ENCODE data around the gene NME4.
"Not testable (repeated sequence)": the region's sequence is repeated elsewhere in the genome, so short reads cannot be mapped to it uniquely, and the experiment has no call there.

Gene NME4

DNA sequence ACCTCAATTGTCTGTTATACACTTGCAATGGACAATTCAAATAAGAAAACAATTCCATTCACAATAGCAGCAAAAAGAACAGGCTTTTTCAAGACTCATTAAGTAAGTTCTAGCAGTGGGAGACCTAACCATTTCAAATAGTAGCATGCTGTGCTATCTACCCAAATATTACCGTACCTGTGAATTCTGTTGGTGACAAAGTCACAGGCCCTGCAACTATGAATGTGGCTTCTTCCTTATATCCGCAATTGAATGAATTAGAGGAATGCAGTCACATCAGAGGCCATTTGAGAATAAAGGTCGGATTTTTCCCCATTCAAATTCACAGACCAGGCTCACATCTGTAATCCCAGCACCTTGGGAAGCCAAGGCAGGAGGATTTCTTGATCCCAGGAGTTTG lies 800 bp upstream of the NME4 start:
- DNase-seq (ENCODE audit: low read depth in 1 of 2, low spot score in 1 of 2), result no peak

DNA sequence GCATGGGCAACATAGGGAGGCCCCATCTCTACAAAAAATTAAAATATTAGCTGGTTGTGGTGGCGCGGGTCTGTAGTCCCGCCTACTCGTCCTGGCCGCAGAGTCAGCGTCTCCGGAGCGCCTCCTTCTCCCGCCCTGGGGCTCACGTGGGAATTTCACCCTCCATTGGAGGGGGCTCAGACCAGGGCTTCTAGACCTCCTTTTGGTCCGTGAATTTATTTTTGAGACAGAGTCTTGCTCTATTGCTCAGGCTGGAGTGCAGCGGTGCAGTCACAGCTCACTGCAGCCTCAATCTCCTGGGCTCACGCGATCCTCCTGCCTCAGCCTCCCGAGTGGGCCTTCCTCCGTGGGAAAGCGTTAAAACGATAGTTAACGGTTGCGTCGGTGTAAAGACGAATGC lies 394 bp upstream of the NME4 start:
- no peak for DNase-seq (ENCODE audit: low read depth in 1 of 2, low spot score in 1 of 2)

- no peak for DNase-seq (ENCODE audit: low read depth in 1 of 2, low spot score in 1 of 2)
Measured at GRCh38 chr16:397736-398332, 835 bp downstream of the NME4 start.

DNA sequence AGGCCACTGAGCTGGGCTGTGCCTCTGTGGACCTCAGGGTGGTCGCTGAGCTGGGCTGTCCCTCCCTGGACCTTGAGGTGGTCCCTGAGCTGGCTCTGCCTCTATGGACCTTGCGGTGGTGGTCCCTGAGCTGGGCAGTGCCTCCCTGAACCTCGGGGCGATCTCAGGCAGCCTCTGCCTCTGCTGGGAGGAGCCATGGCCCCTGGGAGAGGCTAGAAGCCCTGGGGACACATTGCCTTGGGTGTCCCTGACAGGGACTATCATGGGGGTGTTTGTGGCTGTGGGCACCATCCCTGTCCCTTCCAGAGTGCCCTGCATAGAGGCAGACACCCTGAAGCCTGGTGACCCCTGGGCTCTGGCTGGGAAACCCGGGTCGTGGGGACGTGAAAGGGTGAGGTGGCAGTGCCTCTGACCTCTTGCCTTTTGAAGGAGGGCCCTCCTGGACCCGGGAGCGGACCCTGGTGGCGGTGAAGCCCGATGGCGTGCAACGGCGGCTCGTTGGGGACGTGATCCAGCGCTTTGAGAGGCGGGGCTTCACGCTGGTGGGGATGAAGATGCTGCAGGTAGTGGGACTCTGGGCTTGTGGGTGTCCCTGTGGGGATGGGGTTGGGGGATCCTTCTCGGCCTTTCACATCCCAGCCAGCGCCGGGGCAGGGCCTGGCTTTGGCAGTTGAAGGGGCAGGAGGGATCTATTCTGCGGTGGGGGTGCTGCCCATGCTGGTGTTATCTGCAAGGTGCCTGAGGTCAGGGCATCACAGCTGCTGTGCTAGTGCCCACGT lies 1.8 kb downstream of the NME4 start:
- no peak for DNase-seq (ENCODE audit: low read depth in 1 of 2, low spot score in 1 of 2)

DNA sequence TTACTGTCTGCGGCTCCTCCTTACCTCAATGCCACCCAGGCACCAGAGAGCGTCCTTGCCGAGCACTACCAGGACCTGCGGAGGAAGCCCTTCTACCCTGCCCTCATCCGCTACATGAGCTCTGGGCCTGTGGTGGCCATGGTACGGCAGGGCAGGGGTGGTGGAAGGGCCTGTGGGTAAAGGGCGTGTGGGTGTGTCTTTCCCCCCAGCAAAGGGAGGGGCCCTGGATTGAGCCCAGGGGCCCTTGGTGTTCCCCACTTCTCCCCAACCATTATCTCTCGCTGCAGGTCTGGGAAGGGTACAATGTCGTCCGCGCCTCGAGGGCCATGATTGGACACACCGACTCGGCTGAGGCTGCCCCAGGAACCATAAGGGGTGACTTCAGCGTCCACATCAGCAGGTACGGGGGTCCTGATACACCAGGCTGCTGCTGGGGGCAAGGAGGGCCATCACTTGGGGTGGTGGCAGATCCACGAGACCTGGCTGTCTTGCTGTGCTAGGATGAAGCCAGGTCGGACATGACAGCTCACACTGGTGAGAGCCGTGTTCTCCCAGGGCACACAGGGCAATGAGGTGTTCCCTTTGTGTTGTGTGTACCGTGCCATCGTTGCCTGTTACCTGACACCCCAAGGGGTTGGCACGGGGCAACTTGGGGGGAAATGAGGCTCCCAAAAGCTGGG lies 2.5 kb downstream of the NME4 start:
- DNase-seq (ENCODE audit: low read depth in 1 of 2, low spot score in 1 of 2), result no peak

DNA sequence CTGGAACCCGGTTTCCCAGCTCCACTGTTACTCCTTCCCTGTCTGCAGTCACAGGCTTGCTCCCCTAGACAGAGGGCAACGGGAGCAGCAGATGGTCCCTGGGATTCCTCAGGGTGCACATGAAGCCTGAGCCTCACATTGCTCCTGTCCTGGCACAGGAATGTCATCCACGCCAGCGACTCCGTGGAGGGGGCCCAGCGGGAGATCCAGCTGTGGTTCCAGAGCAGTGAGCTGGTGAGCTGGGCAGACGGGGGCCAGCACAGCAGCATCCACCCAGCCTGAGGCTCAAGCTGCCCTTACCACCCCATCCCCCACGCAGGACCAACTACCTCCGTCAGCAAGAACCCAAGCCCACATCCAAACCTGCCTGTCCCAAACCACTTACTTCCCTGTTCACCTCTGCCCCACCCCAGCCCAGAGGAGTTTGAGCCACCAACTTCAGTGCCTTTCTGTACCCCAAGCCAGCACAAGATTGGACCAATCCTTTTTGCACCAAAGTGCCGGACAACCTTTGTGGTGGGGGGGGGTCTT lies 3.1 kb downstream of the NME4 start:
- DNase-seq (ENCODE audit: low read depth in 1 of 2, low spot score in 1 of 2), result no peak

GRCh38 chr16:401468-402348 lies 4.7 kb downstream of the NME4 start, which contains the start of gene DECR2:
DECR2 (plus strand) TSS chr16:401885; CDS start chr16:401964, 79 bp downstream.
- DNase-seq (ENCODE audit: low read depth in 1 of 2, low spot score in 1 of 2), result peak; percentile 98 to 99

DNA sequence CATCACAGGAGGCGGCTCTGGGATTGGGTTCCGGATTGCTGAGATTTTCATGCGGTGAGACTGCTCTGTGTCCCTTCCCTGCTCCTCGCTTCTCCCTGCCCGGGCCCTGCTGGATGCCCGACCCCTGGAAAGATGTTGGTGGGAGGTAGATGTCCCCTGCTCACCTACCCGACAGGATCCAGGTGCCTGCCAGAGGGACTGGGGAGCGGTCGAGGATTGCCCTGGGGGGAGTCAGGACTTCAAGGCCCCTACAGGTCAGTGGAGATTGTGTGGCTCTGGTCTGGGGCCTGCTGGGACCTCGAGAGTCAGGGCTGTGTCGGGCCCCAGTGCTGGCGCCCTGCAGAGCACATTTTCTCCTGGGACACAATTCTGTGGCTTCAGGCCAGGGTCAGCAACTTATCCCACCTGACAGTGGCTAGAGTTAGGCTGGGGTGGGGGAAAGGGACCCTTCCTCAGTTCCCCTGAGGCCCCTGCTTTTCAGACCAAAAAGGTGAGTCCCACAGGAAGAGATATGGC lies 8.0 kb downstream of the NME4 start:
- no peak for DNase-seq (ENCODE audit: low read depth in 1 of 2, low spot score in 1 of 2)

DNA sequence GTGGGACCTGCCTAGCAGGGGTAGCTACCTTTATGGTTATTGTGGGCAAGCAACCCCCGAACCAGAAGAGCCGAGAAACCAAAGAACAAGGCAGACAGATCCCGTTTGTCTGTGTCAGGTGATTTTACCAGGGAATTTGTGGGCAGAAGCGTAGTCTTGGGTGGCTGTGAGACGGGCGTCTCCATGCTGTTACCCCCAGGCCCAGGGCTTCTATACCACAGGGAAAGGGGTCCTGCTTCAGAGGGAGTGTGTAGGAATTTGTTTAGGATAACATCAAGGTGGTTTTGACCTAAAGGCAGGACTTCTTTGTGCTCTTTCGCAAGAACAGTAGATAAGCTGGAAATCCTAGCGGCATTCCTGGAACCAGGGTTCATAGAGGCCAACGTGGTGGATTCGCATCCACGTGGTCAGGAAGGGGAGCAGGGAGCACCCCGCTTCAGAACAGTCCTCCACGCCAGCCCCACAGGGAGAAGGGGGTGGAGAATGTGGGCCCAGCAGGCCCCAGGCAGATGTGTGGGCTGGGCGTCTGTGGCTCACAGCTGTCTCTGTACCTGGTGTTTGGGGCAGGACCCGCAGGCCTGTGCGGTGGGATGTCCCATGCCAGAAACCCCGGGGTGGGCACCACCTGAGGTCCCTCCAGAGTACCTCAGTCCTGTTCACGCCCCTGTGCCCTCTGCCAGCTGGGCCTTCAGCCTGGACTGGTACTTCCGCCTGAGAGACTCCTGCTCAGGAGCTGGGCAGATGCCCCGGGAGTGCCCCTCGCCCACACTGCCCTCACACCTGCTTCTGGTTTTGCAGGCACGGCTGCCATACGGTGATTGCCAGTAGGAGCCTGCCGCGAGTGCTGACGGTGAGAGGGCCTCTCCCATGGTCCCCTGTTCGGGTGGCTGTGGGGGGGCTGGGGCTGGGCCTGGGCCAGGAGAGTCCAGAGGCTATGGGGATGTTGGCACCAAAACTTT lies 8.8 kb downstream of the NME4 start:
- no peak for DNase-seq (ENCODE audit: low read depth in 1 of 2, low spot score in 1 of 2)

DNA sequence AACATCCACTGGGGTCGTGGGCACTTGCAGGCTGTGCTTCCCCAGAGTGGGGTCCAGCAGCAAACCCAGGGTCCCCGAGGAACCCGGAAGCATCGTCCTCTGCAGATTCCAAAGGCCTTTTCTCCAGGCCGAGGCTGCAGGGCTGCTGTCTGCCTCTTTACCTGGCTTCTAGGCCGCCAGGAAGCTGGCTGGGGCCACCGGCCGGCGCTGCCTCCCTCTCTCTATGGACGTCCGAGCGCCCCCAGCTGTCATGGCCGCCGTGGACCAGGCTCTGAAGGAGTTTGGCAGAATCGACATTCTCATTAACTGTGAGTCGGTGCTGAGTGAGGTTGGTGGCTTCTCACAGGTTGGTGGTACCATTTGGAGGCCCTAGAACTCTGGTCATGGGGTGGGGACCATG lies 10.3 kb downstream of the NME4 start:
- DNase-seq (ENCODE audit: low read depth in 1 of 2, low spot score in 1 of 2), result no peak

DNA sequence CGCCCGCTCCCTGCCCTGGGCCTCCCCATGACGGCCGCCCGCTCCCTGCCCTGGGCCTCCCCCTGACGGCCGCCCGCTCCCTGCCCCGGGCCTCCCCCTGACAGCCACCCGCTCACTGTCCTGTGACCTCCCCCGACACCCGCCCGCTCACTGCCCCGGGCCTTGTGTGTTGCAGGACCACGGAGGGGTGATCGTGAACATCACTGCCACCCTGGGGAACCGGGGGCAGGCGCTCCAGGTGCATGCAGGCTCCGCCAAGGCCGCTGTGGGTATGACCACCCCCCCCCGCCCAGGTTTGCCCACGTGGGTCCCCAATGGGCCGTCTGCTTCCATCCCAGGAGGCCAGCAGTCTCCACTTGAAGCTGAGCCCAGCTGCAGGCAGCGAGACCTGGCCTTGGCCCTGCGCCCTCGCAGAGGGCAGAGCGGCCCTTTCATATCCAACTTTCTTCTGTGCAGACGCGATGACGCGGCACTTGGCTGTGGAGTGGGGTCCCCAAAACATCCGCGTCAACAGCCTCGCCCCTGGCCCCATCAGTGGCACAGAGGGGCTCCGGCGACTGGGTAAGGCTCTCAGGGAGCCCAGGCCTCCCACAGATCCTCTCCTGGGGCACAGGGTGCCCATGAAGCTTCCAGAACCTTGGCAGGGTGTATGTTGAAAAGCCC lies 13.6 kb downstream of the NME4 start:
- no peak for DNase-seq (ENCODE audit: low read depth in 1 of 2, low spot score in 1 of 2)

DNA sequence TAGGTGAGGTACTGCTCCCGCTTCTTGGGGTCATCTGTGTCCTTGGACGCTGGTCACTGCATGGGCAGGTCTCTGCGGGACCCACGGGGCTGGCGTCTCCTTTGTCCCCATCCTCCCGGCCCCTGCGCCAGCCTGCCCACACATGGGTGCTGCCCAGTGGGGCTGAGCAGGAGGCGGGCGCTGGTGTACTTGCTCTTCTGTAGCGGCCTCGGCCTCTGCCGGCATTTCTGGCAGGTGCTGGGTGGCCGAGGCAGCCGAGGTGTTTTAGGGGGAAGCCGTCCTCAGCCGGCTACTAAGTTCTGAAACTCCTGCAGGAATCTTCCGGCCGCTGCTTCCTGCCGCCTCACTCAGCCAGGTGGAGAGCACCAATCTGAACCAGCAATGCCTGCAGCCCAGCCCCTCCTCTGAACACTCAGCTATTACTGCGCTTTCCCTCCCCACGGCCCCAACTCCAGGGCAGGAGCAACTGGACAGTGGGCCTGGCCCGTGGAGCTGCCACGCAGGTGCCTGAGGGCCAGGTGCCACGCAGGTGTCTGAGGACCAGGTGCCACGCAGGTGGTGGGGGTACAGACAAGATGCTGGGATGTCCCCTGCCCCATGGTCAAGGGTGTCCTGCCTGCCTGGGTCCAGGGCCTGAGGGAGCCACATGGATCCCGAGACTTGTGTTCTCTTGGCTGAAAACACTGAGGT lies 14.7 kb downstream of the NME4 start:
- DNase-seq (ENCODE audit: low read depth in 1 of 2, low spot score in 1 of 2), result no peak

DNA sequence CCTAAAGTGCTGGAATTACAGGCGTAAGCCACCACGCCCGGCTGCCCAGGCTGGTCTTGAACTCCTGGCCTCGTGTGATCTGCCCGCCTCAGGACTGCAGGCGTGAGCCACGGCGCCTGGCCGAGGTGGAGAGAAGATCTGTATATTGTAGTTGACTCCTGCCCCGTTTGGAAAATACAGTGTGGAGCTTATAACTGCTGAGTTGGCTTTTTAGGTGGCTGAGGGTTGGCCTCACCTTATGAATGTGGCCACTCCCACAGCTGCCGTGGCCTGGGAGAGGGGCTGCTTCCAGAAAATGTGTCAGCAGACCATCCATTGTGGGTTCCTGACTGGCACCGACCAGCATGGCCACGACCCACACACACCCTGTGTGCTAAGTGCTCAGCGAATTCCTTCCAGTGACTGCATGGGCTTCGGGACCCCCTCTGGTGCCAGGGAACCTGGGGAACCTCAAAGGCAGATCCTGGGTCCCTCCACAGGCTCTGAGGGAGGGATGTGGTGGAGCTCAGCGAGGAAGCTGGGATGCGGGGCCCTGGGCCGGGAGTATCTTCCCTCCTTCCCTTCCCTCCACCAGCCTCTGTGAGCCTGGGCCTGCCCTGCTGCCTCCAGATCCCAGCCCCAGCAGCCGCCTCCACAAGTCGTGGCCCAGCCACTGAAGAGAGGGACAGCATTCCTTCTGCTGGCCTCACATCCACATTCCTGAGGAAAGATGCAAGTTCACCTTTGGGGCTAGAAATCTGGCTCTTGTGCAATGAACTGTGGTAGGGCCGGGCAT lies 17.6 kb downstream of the NME4 start:
- no peak for DNase-seq (ENCODE audit: low read depth in 1 of 2, low spot score in 1 of 2)

GRCh38 chr16:415170-415498 lies 18.1 kb downstream of the NME4 start:
- DNase-seq (ENCODE audit: low read depth in 1 of 2, low spot score in 1 of 2), result not testable (repeated sequence)

GRCh38 chr16:422179-422578 lies 25.2 kb downstream of the NME4 start:
- DNase-seq (ENCODE audit: low read depth in 1 of 2, low spot score in 1 of 2), result not testable (repeated sequence)

GRCh38 chr16:424033-424622 lies 27.1 kb downstream of the NME4 start:
- DNase-seq (ENCODE audit: low read depth in 1 of 2, low spot score in 1 of 2), result no peak

DNA sequence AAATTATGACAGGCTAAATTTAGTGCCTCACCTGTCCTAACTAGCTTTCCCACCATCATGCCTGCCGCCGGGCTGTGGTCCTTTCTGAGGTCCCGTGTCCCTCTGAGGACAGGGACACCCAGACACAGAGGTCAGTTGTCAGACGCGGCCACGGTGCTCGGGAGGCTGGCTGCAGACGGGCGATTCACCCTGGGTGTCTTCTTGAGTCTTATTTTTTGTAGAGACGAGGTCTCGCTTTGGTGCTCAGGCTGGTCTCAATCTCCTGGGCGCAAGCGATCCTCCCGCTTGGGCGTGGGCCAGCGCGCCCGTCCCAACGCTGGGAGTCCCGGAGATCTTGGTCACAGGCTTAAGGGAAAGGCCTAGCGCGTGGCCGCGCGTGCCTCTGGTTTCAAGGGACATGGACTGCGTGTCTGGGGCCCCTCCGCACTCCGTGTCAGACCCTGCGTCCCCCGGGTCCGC lies 27.7 kb downstream of the NME4 start:
- DNase-seq (ENCODE audit: low read depth in 1 of 2, low spot score in 1 of 2), result no peak
